MV-4-11 (cell line): ENCODE data around the gene APOB.

Experiments used
- DNase-seq: peaks from one replicate; lab custom pipeline; 2025; lab: John Stamatoyannopoulos, UW

The APOB gene

GRCh38 chr2:21017748-21018276 is 26.1 kb downstream of the APOB start:
- no peak for DNase-seq

- DNase-seq, result no peak
Measured at GRCh38 chr2:21015281-21015645, 28.6 kb downstream of the APOB start.

GRCh38 chr2:21014364-21015280 is 29.3 kb downstream of the APOB start:
- DNase-seq, result no peak

- no peak for DNase-seq
Measured at GRCh38 chr2:21013043-21013816, 30.6 kb downstream of the APOB start.

- DNase-seq, result no peak
Measured at GRCh38 chr2:21012557-21012937, 31.3 kb downstream of the APOB start.

- DNase-seq, result no peak
Measured at GRCh38 chr2:21011876-21012556, 31.9 kb downstream of the APOB start.

GRCh38 chr2:21011453-21011852 is 32.4 kb downstream of the APOB start:
- DNase-seq, result no peak

- DNase-seq, result no peak
Measured at GRCh38 chr2:21010813-21011439, 32.9 kb downstream of the APOB start.

GRCh38 chr2:21009662-21010225 is 34.1 kb downstream of the APOB start:
- no peak for DNase-seq

GRCh38 chr2:21008790-21009661 is 34.8 kb downstream of the APOB start:
- DNase-seq, result no peak

- DNase-seq, result no peak
Measured at GRCh38 chr2:21008014-21008789, 35.7 kb downstream of the APOB start.

- no peak for DNase-seq
Measured at GRCh38 chr2:21007129-21008013, 36.5 kb downstream of the APOB start.

GRCh38 chr2:21006423-21007128 is 37.3 kb downstream of the APOB start:
- DNase-seq, result no peak

- no peak for DNase-seq
Measured at GRCh38 chr2:21005700-21006422, 38.0 kb downstream of the APOB start.

- DNase-seq, result no peak
Measured at GRCh38 chr2:21005111-21005699, 38.7 kb downstream of the APOB start.

GRCh38 chr2:21004181-21004572 is 39.7 kb downstream of the APOB start:
- DNase-seq, result no peak

GRCh38 chr2:21003572-21004180 is 40.2 kb downstream of the APOB start:
- no peak for DNase-seq
